Measurements from ENCODE around the gene ATXN1. TPM values are rescaled to one million over a fixed set of nuclear protein-coding genes. Genes with fewer than 3 reads are reported as not detected.

ATXN1 gene
- total and polyA plus RNA-seq, 2 of the 13 experiments (the other 11 are each of a cell fraction or from before 2014, with no cell fraction given): 20.7 to 39.5 TPM

DNA sequence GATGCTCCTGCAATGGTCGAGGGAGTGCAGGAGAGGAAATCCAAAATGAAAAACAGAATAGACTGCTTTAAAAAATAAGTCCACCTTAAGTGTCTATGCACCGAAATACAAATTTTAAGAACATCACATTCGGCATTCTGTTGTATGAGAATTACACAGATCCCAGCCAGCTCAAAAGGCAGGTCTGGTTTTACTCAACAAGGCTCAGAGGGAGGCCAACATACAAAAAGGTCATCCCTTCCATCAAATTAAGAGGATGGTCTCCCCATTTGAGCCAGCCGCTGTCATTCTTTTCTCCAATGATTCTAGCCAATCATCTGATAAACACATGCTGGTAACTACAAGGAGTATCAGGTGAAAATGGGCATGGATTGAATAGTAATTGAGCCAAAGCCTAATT, 7.9 kb downstream of the ATXN1 start (continued):
- no peak for TF ChIP-seq SKI (IDR thresholded peaks at IDR 0.05; ENCODE audit: partially characterized antibody)

DNA sequence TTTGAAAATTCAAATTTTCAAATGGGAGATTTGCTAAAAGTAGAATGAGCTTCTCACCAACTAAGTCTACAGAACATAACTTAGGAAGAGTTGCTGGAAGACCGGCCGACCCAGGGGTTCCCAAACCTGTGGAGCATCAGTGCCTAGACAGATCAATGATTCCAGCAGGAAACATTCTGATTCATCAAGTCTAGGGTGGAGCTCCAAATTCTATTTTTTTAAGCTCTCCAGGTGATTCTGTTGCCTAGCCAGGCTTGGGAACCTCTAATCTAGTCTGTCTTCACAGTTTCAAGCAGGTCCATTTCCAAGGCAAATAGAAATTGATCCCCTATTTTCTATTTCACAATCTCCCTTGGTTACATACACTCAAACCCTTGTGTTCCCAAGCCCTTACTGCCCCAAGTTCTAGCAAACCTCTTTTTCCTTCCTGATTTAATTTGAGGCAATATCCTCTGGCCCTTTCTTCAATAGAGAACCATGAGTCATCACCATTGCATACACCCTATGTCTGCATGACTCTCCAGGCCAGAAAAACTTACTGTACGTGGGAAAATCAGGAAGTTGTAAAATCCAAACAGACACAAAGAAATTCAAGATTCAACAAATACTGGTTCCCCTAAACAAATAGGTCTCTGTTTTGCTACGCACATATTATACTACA, 8.9 kb downstream of the ATXN1 start:
- no TSS peak for BruUV-seq (replicated peaks)
- H2AFZ ChIP-seq (ENCODE audit: low read length): no peak overlapping the region
- no peaks in the 10 kb centered on the region for H3K9me3 ChIP-seq (ENCODE audit: low read length)
- 50% methylated on average over 4 of the region's 4 CpGs for WGBS (ENCODE audit: low lambda C conversion rate)
- H4K20me1 ChIP-seq (ENCODE audit: insufficient read depth, low read length): peaks cover 24% of the 10 kb centered on the region
- ATAC-seq: peak; percentile 53
- ChIA-PET CTCF (ENCODE audit: low intra/inter-chr PET ratio, low total read pairs) (no interaction called here), POLR2A (interaction anchor here (0.9 to 1.4 kb wide), 3 partner anchors 9 to 23 kb away, joined by 5 to 6 read pairs (median 5); partner anchors contain the start of gene ATXN1)
- H3K4me3 ChIP-seq (replicated peaks in 1 of 3; ENCODE audit: insufficient read depth in 1 of 3, low read depth in 2 of 3, low read length in 3 of 3): no peak overlapping the region
- intact Hi-C loops (cut with micrococcal nuclease; ENCODE audit: unreplicated experiment) (loop anchor here (1.0 to 2.0 kb wide), 2 partner anchors 23 to 52 kb away; no protein-coding TSS in a partner anchor), in situ Hi-C loops (cut with HindIII; ENCODE audit: extremely low pct_ligation_motif_present, low pct_unique_long_range_greater_than_20kb) (no loop called here)
- H3K27me3 ChIP-seq (ENCODE audit: control insufficient read depth in 1 of 2, insufficient read depth in 2 of 2, low read length in 2 of 2): no peaks in the 10 kb centered on the region
- H3K27ac ChIP-seq (ENCODE audit: extremely low read length, insufficient read depth, low read length): peak overlapping the region; percentile 45
- peak overlapping the region; percentile 16; the same call in 1 of the 2 replicates for H3K4me2 ChIP-seq (ENCODE audit: low read depth, low read length)
- H3K9ac ChIP-seq (ENCODE audit: insufficient read depth, low read depth, low read length): no peak overlapping the region
- H3K79me2 ChIP-seq (ENCODE audit: insufficient read depth, low read length): peaks cover 94% of the 10 kb centered on the region
- H3K4me1 ChIP-seq (ENCODE audit: insufficient read depth, low read length): peaks cover 98% of the 10 kb centered on the region
- peaks cover 8 to 40% of the 10 kb centered on the region in 2 experiments for H3K36me3 ChIP-seq (replicated peaks in 1 of 2; ENCODE audit: control insufficient read depth in 1 of 2, insufficient read depth in 2 of 2, low read length in 2 of 2)
- peak; percentile 74 for DNase-seq (ENCODE audit: low spot score)
- FAIRE-seq: peak; percentile 43
- TF ChIP-seq ADNP (CRISPR knock-in tag; IDR thresholded peaks at IDR 0.05) (no peak), RFX3 (CRISPR knock-in tag; IDR thresholded peaks at IDR 0.05) (no peak), MIXL1 (CRISPR knock-in tag; IDR thresholded peaks at IDR 0.05) (0 out of 2 replicates have a peak, but pooled peaks have one; percentile 50), ZNF737 (CRISPR knock-in tag; IDR thresholded peaks at IDR 0.05; ENCODE audit: borderline replicate concordance) (no peak), SAP130 (CRISPR knock-in tag; IDR thresholded peaks at IDR 0.05; ENCODE audit: low read depth) (peak; percentile 72), ZNF7 (CRISPR knock-in tag; IDR thresholded peaks at IDR 0.05) (0 out of 2 replicates have a peak, but pooled peaks have one; percentile 60), YEATS2 (CRISPR knock-in tag; IDR thresholded peaks at IDR 0.05; ENCODE audit: borderline replicate concordance) (peak; percentile 23; the same call in 1 of the 2 replicates), ZSCAN31 (CRISPR knock-in tag; IDR thresholded peaks at IDR 0.05; ENCODE audit: low read depth) (no peak), SRF (IDR thresholded peaks at IDR 0.05; ENCODE audit: low read depth, low read length) (no peak), CREB1 (IDR thresholded peaks at IDR 0.05) (no peak), CREB1 (CRISPR knock-in tag; IDR thresholded peaks at IDR 0.05) (peak; percentile 48; the same call in 1 of the 2 replicates), PPARG (CRISPR knock-in tag; conservative IDR thresholded peaks at IDR 0.05) (0 out of 2 replicates have a peak, but pooled peaks have one; percentile 11), FOSL2 (CRISPR knock-in tag; IDR thresholded peaks at IDR 0.05) (peak; percentile 97), MIER2 (CRISPR knock-in tag; IDR thresholded peaks at IDR 0.05) (0 out of 2 replicates have a peak, but pooled peaks have one; percentile 30), HNRNPK (IDR thresholded peaks at IDR 0.05; ENCODE audit: low read depth, low read length, poor library complexity, severe bottlenecking) (no peak), TARDBP (CRISPR knock-in tag; IDR thresholded peaks at IDR 0.05) (no peak), DNMT3B (CRISPR knock-in tag; conservative IDR thresholded peaks at IDR 0.05) (0 out of 2 replicates have a peak, but pooled peaks have one; percentile 26)
- TF ChIP-seq, protein P1, sequence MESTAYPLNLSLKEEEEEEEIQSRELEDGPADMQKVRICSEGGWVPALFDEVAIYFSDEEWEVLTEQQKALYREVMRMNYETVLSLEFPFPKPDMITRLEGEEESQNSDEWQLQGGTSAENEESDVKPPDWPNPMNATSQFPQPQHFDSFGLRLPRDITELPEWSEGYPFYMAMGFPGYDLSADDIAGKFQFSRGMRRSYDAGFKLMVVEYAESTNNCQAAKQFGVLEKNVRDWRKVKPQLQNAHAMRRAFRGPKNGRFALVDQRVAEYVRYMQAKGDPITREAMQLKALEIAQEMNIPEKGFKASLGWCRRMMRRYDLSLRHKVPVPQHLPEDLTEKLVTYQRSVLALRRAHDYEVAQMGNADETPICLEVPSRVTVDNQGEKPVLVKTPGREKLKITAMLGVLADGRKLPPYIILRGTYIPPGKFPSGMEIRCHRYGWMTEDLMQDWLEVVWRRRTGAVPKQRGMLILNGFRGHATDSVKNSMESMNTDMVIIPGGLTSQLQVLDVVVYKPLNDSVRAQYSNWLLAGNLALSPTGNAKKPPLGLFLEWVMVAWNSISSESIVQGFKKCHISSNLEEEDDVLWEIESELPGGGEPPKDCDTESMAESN (CRISPR knock-in tag; conservative IDR thresholded peaks at IDR 0.05): 0 out of 2 replicates have a peak, but pooled peaks have one; percentile 41
- TF ChIP-seq, protein P2, sequence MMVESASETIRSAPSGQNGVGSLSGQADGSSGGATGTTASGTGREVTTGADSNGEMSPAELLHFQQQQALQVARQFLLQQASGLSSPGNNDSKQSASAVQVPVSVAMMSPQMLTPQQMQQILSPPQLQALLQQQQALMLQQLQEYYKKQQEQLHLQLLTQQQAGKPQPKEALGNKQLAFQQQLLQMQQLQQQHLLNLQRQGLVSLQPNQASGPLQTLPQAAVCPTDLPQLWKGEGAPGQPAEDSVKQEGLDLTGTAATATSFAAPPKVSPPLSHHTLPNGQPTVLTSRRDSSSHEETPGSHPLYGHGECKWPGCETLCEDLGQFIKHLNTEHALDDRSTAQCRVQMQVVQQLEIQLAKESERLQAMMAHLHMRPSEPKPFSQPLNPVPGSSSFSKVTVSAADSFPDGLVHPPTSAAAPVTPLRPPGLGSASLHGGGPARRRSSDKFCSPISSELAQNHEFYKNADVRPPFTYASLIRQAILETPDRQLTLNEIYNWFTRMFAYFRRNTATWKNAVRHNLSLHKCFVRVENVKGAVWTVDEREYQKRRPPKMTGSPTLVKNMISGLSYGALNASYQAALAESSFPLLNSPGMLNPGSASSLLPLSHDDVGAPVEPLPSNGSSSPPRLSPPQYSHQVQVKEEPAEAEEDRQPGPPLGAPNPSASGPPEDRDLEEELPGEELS (CRISPR knock-in tag; IDR thresholded peaks at IDR 0.05): peak; percentile 35; the same call in 1 of the 2 replicates
